ENCODE results near the gene UPK3BL2. TPM values are rescaled to one million over a fixed set of nuclear protein-coding genes. Genes with fewer than 3 reads are reported as not detected.
A peak's percentile ranks its signal among the peaks of the same experiment; 100 is the strongest.
"Not testable (repeated sequence)": the region's sequence is repeated elsewhere in the genome, so short reads cannot be mapped to it uniquely, and the experiment has no call there.

UPK3BL2 gene
- total and polyA plus RNA-seq, 2 of the 13 experiments (the other 11 are each of a cell fraction or from before 2014, with no cell fraction given) = 2.4 to 8.9 TPM

DNA sequence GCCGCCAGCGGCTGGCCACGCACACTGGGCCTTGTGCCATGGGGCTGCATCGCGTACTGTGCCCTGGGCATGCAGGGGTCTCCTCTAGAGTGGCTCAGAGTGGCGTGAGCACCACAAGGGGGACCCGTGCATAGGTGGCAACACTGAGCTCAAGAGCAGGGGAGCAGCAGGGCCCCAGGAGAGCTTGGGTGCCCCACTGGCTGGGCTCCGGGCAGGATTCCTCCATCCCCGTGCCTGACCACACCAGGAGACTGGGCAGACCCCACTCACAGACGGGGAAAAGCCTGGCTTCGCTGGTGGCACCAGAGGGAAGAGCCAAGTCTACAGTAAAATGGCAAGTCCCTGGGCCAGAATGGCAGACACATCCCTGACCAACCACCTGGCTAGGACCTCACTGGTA, 25.1 kb upstream of the UPK3BL2 start:
- H3K79me2 ChIP-seq (ENCODE audit: insufficient read depth, low read length); H2AFZ ChIP-seq (ENCODE audit: low read length); H3K36me3 ChIP-seq (replicated peaks in 1 of 2; ENCODE audit: control insufficient read depth in 1 of 2, insufficient read depth in 2 of 2, low read length in 2 of 2); H3K9ac ChIP-seq (ENCODE audit: insufficient read depth, low read depth, low read length); BruUV-seq (replicated peaks); ATAC-seq; H3K4me2 ChIP-seq (ENCODE audit: low read depth, low read length); intact Hi-C loops (cut with micrococcal nuclease; ENCODE audit: unreplicated experiment); POLR2A ChIA-PET; H4K20me1 ChIP-seq (ENCODE audit: insufficient read depth, low read length); H3K9me3 ChIP-seq (ENCODE audit: low read length); DNase-seq (ENCODE audit: low spot score); H3K27ac ChIP-seq (ENCODE audit: extremely low read length, insufficient read depth, low read length); H3K4me3 ChIP-seq (replicated peaks in 1 of 3; ENCODE audit: insufficient read depth in 1 of 3, low read depth in 2 of 3, low read length in 3 of 3); H3K4me1 ChIP-seq (ENCODE audit: insufficient read depth, low read length); FAIRE-seq; in situ Hi-C loops (cut with HindIII; ENCODE audit: extremely low pct_ligation_motif_present, low pct_unique_long_range_greater_than_20kb); CTCF ChIA-PET (ENCODE audit: low intra/inter-chr PET ratio, low total read pairs); H3K27me3 ChIP-seq (ENCODE audit: control insufficient read depth in 1 of 2, insufficient read depth in 2 of 2, low read length in 2 of 2): not testable (repeated sequence)
- no CpG with 5 or more reads among the region's 11 CpGs for WGBS (ENCODE audit: low lambda C conversion rate)

DNA sequence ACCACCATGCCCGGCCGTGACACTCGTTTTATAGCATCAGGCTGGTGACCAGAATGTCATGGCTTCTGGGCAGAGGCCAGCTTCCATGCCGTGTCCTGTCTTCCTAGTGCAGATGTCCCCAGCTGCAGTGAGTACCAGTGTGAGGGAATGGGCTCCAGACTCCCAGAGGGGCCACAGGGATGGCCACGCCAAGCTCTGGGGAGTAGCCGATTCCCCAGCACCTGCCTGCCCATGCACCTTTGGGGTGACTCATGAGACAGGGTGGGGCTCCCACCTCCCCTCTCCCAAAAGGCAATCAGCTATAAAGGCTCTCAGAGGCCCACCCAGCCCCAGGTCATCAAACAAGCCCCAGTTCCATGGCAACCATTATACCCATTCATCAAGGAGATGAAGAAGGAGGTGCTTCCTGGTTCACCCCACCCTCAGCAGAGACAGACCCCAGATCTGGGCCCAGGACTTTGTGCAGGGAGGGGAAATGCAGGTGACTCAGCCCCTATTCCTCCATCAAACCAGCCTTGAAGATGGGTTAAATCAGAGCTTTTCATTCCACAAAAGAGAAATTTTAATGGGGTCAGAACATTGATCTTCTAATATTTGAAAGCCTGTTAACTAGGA, 7.4 kb upstream of the UPK3BL2 start, which contains the start of gene SPDYE2:
Gene SPDYE2, plus strand, starts transcription at position 419 of the 615 bp plus-strand sequence. CDS start 2,030 bp downstream, outside the sequence.
- FAIRE-seq; H4K20me1 ChIP-seq (ENCODE audit: insufficient read depth, low read length); H3K9ac ChIP-seq (ENCODE audit: insufficient read depth, low read depth, low read length); H3K4me2 ChIP-seq (ENCODE audit: low read depth, low read length); H3K27ac ChIP-seq (ENCODE audit: extremely low read length, insufficient read depth, low read length); intact Hi-C loops (cut with micrococcal nuclease; ENCODE audit: unreplicated experiment); H3K36me3 ChIP-seq (replicated peaks in 1 of 2; ENCODE audit: control insufficient read depth in 1 of 2, insufficient read depth in 2 of 2, low read length in 2 of 2); H3K4me1 ChIP-seq (ENCODE audit: insufficient read depth, low read length); POLR2A ChIA-PET; H3K79me2 ChIP-seq (ENCODE audit: insufficient read depth, low read length); in situ Hi-C loops (cut with HindIII; ENCODE audit: extremely low pct_ligation_motif_present, low pct_unique_long_range_greater_than_20kb); H3K27me3 ChIP-seq (ENCODE audit: control insufficient read depth in 1 of 2, insufficient read depth in 2 of 2, low read length in 2 of 2); H2AFZ ChIP-seq (ENCODE audit: low read length); H3K4me3 ChIP-seq (replicated peaks in 1 of 3; ENCODE audit: insufficient read depth in 1 of 3, low read depth in 2 of 3, low read length in 3 of 3); CTCF ChIA-PET (ENCODE audit: low intra/inter-chr PET ratio, low total read pairs); DNase-seq (ENCODE audit: low spot score); H3K9me3 ChIP-seq (ENCODE audit: low read length); BruUV-seq (replicated peaks): not testable (repeated sequence)
- ATAC-seq = peak; percentile 39
- WGBS (ENCODE audit: low lambda C conversion rate) = no CpG with 5 or more reads among the region's 6 CpGs

DNA sequence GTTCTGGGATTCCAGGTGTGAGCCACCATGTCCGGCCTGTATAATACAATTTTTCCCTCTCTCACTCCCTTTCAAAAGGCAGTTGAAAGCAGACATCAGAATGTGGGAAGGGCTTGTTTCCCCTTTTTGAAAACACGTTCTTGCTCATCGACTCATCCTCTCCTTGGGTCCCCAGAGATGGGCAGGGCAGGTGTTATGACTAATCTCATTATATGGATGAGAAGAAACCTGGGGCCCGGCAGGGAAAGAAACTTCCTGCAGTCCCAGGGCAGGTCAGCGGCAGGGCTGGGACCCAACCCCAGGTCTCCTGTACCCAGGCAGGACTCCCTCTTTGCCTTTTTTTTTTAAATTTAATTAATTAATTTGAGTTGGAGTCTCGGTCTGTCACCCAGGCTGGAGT, 2.9 kb upstream of the UPK3BL2 start:
- in situ Hi-C loops (cut with HindIII; ENCODE audit: extremely low pct_ligation_motif_present, low pct_unique_long_range_greater_than_20kb); CTCF ChIA-PET (ENCODE audit: low intra/inter-chr PET ratio, low total read pairs); BruUV-seq (replicated peaks); H3K4me2 ChIP-seq (ENCODE audit: low read depth, low read length); H3K27ac ChIP-seq (ENCODE audit: extremely low read length, insufficient read depth, low read length); H4K20me1 ChIP-seq (ENCODE audit: insufficient read depth, low read length); intact Hi-C loops (cut with micrococcal nuclease; ENCODE audit: unreplicated experiment); FAIRE-seq; DNase-seq (ENCODE audit: low spot score); H3K9me3 ChIP-seq (ENCODE audit: low read length); H3K27me3 ChIP-seq (ENCODE audit: control insufficient read depth in 1 of 2, insufficient read depth in 2 of 2, low read length in 2 of 2); ATAC-seq; H3K36me3 ChIP-seq (replicated peaks in 1 of 2; ENCODE audit: control insufficient read depth in 1 of 2, insufficient read depth in 2 of 2, low read length in 2 of 2); H2AFZ ChIP-seq (ENCODE audit: low read length); H3K4me1 ChIP-seq (ENCODE audit: insufficient read depth, low read length); H3K9ac ChIP-seq (ENCODE audit: insufficient read depth, low read depth, low read length); POLR2A ChIA-PET; H3K79me2 ChIP-seq (ENCODE audit: insufficient read depth, low read length); H3K4me3 ChIP-seq (replicated peaks in 1 of 3; ENCODE audit: insufficient read depth in 1 of 3, low read depth in 2 of 3, low read length in 3 of 3): not testable (repeated sequence)
- WGBS (ENCODE audit: low lambda C conversion rate) = 90% methylated on average over 2 of the region's 6 CpGs

DNA sequence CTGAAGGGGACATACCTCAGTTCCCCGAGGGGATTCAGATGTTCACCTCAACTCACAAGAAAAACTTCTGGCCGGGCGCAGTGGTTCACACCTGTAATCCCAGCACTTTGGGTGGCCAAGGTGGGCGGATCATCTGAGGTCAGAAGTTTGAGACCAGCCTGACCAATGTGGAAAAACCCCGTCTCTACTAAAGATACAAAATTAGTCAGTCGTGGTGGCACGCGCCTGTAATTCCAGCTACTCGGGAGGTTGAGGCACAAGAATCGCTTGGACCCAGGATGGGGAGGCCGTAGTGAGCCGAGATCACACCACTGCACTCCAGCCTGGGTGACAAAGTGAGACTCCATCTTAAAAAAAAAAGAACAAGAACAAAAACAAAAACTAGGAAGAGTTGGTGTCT, 1.8 kb upstream of the UPK3BL2 start:
- POLR2A ChIA-PET; H3K9ac ChIP-seq (ENCODE audit: insufficient read depth, low read depth, low read length); ATAC-seq: not testable (repeated sequence)

More for the DNA sequence above, 1.8 kb upstream of the UPK3BL2 start:
- BruUV-seq (replicated peaks); H3K9me3 ChIP-seq (ENCODE audit: low read length); H3K79me2 ChIP-seq (ENCODE audit: insufficient read depth, low read length); in situ Hi-C loops (cut with HindIII; ENCODE audit: extremely low pct_ligation_motif_present, low pct_unique_long_range_greater_than_20kb); H3K36me3 ChIP-seq (replicated peaks in 1 of 2; ENCODE audit: control insufficient read depth in 1 of 2, insufficient read depth in 2 of 2, low read length in 2 of 2); CTCF ChIA-PET (ENCODE audit: low intra/inter-chr PET ratio, low total read pairs); intact Hi-C loops (cut with micrococcal nuclease; ENCODE audit: unreplicated experiment); H3K27me3 ChIP-seq (ENCODE audit: control insufficient read depth in 1 of 2, insufficient read depth in 2 of 2, low read length in 2 of 2); H3K4me2 ChIP-seq (ENCODE audit: low read depth, low read length); FAIRE-seq; H4K20me1 ChIP-seq (ENCODE audit: insufficient read depth, low read length); DNase-seq (ENCODE audit: low spot score); H2AFZ ChIP-seq (ENCODE audit: low read length); H3K4me3 ChIP-seq (replicated peaks in 1 of 3; ENCODE audit: insufficient read depth in 1 of 3, low read depth in 2 of 3, low read length in 3 of 3); H3K27ac ChIP-seq (ENCODE audit: extremely low read length, insufficient read depth, low read length); H3K4me1 ChIP-seq (ENCODE audit: insufficient read depth, low read length): not testable (repeated sequence)
- 100% methylated on average over 4 of the region's 12 CpGs for WGBS (ENCODE audit: low lambda C conversion rate)

Measured in HepG2 (cell line).